Renal pelvis (tissue), 4 donors: Measurements from ENCODE around the gene PLEKHA7. TPM values are rescaled to one million over a fixed set of nuclear protein-coding genes. Genes with fewer than 3 reads are reported as not detected.

Source experiments
- DNase-seq: peaks from one replicate; pipeline ENCODE4 v3.0.0-alpha.2; 2013
- polyA plus RNA-seq, 3 donors: library from polyadenylated mRNA; unstranded; fragments of 120-200 nt; gene quantifications; one replicate each; pipeline ENCODE4 v1.2.1, GENCODE V29; 2013; ENCODE audit not compliant: insufficient read length in 3 of 3

The PLEKHA7 gene
- polyA plus RNA-seq, 3 donors, result 38.9 to 60.9 (median 55.2) TPM

DNA sequence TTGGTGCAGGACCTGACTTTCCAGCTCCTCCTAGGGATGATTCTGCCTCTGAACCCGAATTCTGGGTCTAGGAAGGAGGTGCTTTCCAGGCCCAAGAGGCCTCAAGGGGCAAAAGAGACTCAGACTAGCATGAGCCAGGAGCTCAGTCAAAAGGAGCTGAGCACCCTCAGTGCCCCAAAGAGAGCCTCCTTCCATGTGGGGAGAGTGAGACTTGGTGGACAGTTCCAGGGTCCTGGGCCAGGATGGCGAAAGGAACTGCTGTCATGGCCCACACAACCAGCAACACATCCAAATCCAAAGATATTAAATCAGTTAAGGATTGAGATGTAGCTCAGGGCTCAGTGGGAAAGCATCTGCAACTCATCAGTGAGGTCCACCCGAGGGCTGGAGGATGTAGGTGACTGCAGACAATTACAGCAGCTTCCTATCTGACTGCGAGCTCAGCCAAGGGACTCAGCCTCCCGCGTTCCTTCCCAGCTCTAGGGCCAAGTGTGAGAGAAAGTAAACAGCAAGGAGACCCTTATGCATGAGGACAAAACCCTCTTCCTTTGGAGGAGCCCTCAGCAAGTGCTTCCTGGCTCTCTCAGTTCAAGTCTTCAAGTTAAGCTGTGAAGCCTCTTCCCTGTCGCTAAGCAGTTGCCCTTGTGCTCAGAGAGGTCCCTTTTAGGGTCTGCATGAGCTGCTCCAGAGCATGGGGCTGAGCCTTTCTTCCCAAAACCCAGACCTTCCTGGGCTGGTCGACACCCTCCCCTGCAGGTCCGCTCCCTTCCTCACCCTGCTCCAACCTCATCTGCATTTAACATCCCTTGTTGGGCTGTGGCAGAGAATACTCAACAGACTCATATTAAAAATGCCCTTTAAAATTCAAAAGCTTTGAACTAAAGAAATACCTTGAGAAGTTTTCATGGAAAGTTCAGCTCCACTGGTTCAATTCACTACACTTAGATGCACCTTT, 240.0 kb downstream of the PLEKHA7 start:
- no peak for DNase-seq

GRCh38 chr11:16772141-16772512, 242.1 kb downstream of the PLEKHA7 start:
- DNase-seq, result no peak

- DNase-seq, result no peak
Measured at GRCh38 chr11:16771350-16772140, 242.7 kb downstream of the PLEKHA7 start.

DNA sequence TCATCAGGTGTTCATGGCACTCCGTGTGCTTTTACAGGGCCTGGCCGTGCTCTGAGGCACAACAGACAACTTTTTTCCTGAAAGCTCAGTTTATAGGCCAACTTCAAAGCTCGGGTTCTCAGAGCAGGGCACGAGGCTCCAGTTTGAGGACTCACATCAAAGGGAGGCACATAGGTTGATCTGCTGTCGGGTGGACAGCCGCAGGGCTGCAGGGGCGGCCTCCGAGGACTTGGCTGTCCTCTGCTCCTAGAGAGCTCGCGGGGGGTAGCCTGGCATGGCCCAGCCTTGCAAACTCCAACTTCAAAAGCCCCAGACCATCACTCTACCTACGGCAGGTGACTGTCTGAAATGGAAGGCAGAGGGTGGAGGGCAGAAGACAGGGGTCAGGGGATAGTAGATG, 244.2 kb downstream of the PLEKHA7 start:
- DNase-seq, result no peak

DNA sequence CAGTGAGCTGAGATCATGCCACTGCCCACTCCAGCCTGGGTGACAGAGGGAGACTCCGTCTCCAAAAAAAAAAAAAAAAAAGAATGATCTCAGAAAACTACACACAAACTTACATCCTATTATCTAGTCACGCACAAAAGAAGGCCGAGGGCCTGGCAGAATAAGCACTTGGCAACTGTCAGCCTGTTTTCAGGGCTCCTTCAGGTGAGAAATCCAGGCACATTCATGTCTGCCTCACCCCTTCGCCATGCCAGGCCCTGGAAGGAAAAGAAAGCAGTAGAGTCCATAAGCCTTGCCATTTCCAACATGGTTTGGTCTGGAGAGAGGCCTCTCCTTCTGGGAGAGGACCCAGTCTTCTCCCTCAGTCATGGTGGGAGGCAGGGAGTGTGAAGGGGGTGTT, 244.8 kb downstream of the PLEKHA7 start:
- DNase-seq, result no peak

DNA sequence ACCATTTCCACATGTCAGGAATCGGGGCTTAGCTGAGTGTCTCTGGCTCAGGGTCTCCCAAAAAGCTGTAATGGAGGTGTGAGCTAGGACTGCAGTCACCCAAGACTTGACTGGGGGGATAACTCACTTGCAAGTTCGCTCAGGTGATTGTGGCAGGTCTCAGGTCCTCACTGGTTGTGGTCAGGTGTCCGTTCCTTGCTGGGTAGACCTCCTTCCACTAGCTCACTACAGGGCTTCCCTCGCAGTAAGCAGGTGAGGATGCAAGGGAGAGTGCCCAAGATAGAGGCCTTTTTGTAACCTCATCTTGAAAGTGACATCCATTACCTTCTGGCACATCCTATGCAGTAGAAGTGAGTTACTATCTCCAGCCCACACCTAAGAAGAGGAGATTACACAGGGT, 246.3 kb downstream of the PLEKHA7 start:
- no peak for DNase-seq

DNA sequence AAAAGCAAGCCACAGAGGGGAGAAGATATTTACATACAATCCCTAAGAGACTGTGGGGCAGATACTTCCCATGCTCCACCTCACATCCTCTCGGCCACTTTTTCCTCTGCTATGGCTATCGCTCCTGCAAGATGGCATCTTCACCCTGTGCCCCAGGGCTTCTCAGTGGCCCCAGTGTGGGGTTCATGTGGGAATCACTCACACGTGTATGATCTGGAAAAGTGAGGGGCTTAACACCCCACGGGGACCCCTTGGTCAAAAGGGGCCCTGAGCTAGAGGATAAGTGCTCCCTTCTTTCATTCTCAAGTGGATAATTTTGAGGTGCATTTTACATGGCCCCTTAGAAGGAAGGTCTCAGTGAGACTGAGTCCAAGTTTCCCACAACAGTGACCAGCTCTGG, 247.1 kb downstream of the PLEKHA7 start:
- no peak for DNase-seq

DNA sequence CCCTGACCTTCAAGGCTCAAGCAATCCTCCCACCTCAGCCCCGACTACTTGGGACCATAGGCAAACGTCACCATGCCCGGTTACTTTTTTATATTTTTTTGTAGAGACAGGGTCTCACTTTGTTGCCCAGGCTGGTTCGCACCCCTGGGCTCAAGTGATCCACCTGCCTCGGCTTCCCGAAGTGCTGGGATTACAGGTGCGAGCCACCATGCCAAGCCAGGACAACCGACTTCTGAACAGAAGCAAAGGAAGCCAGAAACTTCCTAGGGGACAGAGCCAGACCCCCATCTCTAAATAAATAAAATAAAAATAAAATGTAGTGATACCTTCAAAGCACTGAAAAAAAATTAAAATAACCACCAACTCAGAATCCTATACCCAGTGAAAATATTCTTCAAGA, 249.3 kb downstream of the PLEKHA7 start:
- DNase-seq, result no peak

DNA sequence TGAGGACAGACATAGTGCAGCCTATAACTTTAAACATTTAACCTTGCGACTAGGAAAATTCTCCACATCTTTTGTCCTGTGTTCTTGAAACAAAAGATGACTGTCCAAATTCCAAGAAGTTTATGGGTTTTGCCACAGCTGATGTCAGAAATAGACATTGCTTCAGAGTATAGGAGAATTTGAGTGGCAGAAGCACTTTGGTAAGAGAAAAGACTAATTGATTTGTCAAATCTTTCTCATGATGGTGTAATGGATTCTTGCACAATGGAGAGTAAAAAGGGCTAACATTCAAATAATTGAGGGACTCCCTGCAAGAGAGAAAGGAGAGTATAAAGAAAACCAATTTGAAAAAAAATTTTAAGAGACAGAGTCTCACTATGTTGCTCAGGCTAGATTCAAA, 250.5 kb downstream of the PLEKHA7 start:
- no peak for DNase-seq

DNA sequence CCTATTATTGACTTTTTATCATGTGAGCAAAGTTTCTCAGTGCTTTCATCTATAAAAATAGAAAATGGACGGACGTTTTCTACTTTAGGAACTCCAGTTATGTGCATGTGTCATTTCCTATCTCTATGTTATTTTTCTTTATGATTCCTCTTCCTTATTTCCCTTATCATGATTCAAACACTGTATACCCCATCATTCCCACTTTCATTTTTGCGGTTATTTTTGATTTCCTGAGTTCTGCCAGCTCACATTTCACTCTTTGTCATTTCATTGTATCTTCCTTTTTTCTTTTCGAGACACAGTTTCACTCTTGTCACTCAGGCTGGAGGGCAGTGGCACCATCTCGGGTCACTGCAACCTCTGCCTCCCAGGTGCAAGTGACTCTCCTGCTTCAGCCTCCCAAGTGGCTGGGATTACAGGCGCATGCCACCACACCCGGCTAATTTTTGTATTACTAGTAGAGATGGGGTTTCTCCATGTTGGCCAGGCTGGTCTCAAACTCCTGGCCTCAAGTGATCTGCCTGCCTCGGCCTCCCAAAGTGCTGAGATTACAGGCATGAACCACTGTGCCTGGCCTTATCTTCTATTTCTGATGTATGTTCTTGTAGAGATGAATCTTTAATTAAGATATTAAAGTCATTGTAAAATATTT, 254.2 kb downstream of the PLEKHA7 start:
- DNase-seq, result no peak

DNA sequence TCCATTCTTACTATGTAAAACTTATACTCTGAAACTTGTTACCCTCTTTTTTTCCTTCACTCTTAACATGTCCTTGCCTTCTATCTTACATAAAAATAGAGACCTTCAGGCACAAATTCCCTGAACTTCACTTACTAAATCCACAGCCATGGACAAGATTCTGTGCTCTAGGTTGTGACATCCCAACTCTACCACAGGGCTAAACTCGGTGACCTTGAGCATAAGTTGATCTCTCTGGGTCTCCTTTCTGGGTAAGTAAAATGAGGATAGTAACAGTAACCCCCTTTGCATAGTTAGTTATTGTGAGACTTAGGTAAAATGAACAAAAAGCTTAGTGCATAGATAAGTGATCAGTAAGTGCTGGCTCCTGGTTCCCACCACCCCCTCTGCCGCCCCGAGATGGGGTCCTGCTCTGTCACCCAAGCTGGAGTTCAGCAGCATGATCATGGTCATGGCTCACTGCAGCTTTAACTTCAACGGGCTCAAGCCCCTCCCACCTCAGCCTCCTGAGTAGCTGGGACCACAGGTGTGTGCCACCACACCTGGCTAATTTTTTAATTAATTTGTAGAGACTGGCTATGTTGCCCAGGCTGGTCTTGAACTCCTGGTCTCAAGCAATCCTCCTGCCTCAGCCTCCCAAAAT, 255.7 kb downstream of the PLEKHA7 start:
- no peak for DNase-seq

GRCh38 chr11:16750417-16750816, 263.8 kb downstream of the PLEKHA7 start:
- no peak for DNase-seq

- DNase-seq, result no peak
Measured at GRCh38 chr11:16749666-16750065, 264.5 kb downstream of the PLEKHA7 start.

DNA sequence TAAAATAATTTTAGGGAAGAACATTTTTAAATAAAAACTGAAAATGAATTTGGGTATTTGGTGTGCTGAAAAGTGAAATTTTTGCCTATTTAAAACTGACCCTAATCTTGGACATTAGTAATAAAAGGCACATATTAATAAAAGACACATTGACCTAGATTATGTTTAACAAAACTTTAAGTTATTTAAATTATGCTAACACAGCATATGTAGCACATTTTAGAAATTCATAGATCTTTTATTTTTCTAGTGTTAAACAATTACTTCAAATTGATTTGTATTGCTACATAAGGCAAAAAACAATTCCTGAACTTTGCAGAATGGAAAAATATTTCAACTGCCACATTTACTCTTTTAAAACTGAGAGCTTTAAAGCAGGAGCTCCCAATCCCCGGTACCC, 265.1 kb downstream of the PLEKHA7 start:
- no peak for DNase-seq

- DNase-seq, result no peak
Measured at GRCh38 chr11:16745950-16746605, 268.1 kb downstream of the PLEKHA7 start.

DNA sequence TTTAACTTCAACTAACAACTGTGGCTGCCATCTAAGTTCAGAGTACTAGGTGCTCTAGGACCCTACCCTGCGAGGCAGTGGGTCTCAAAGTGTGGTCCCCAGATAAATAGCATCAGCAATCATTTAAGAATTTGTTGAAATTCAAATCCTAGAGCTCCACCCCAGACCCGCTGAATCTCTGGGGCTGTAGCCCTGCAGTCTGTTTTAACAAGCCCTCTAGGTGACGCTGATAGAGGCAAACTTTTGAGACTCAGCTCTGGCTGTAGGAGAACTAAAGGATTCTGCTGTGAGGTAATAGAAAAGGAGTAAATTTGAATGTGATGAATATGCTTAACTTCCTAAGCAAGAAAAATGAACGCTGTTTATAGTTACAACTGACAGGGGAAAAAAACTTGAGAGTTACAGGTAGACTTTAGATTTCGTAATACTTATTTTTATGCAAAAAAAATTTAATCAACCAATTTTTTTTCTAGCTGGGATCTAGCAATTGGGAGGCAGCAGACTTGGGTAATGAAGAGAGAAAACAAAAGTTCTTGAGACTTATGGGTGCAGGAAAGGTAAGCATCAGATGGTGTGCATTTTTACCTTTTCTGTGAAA, 270.0 kb downstream of the PLEKHA7 start:
- no peak for DNase-seq

GRCh38 chr11:16743478-16743877, 270.7 kb downstream of the PLEKHA7 start:
- no peak for DNase-seq

- no peak for DNase-seq
Measured at GRCh38 chr11:16741473-16741872, 272.7 kb downstream of the PLEKHA7 start.

GRCh38 chr11:16738947-16739815, 275.0 kb downstream of the PLEKHA7 start:
- DNase-seq, result peak; percentile 37
